TTC549 (cell line): ENCODE results near the gene FLYWCH1.

Experiments used
- FAIRE-seq: peaks from 2 replicates; lab custom pipeline; 2012; peaks lifted over from hg19 to GRCh38; lab: Jason Lieb, UNC

FLYWCH1 gene

GRCh38 chr16:2970563-2970962 is 58.8 kb downstream of the FLYWCH1 start:
- FAIRE-seq, result no peak

- no peak for FAIRE-seq
These were observed 59.6 kb downstream of the FLYWCH1 start for GRCh38 chr16:2971134-2971984.

GRCh38 chr16:2971985-2972784 is 60.5 kb downstream of the FLYWCH1 start:
- no peak for FAIRE-seq

GRCh38 chr16:2973093-2973492 is 61.4 kb downstream of the FLYWCH1 start:
- no peak for FAIRE-seq

GRCh38 chr16:2973605-2974318 is 62.0 kb downstream of the FLYWCH1 start:
- FAIRE-seq, result no peak

GRCh38 chr16:2974319-2975056 is 62.8 kb downstream of the FLYWCH1 start:
- no peak for FAIRE-seq

GRCh38 chr16:2975161-2975795 is 63.5 kb downstream of the FLYWCH1 start:
- no peak for FAIRE-seq

- no peak for FAIRE-seq
These were observed 64.5 kb downstream of the FLYWCH1 start for GRCh38 chr16:2976201-2976600.

- no peak for FAIRE-seq
These were observed 64.9 kb downstream of the FLYWCH1 start for GRCh38 chr16:2976673-2977072.

GRCh38 chr16:2977440-2977839 is 65.7 kb downstream of the FLYWCH1 start:
- FAIRE-seq, result no peak

GRCh38 chr16:2979669-2980226 is 68.0 kb downstream of the FLYWCH1 start:
- no peak for FAIRE-seq

GRCh38 chr16:2980227-2981176 is 68.8 kb downstream of the FLYWCH1 start, which contains the start of gene PKMYT1:
Gene PKMYT1, minus strand, starts transcription at chr16:2980446. Its CDS starts 789 bp downstream, at chr16:2979657.
- FAIRE-seq, result no peak

GRCh38 chr16:2981177-2981898 is 69.6 kb downstream of the FLYWCH1 start:
- FAIRE-seq, result no peak

- no peak for FAIRE-seq
These were observed 70.1 kb downstream of the FLYWCH1 start for GRCh38 chr16:2981899-2982250.

GRCh38 chr16:2982402-2982801 is 70.7 kb downstream of the FLYWCH1 start:
- no peak for FAIRE-seq

- no peak for FAIRE-seq
These were observed 72.0 kb downstream of the FLYWCH1 start for GRCh38 chr16:2983706-2984136.

- no peak for FAIRE-seq
These were observed 73.7 kb downstream of the FLYWCH1 start for GRCh38 chr16:2985462-2985861.

- no peak for FAIRE-seq
These were observed 74.2 kb downstream of the FLYWCH1 start for GRCh38 chr16:2985893-2986355.

GRCh38 chr16:2986623-2987188 is 75.0 kb downstream of the FLYWCH1 start:
- FAIRE-seq, result no peak
